Measurements from ENCODE around the gene ZNF892. TPM values are rescaled to one million over a fixed set of nuclear protein-coding genes. Genes with fewer than 3 reads are reported as not detected.

Gene ZNF892
- 0.21 to 0.95 TPM (median 0.65 TPM) in 5 replicates for total RNA-seq (2022; extraction: Qiagen RNA extraction)

DNA sequence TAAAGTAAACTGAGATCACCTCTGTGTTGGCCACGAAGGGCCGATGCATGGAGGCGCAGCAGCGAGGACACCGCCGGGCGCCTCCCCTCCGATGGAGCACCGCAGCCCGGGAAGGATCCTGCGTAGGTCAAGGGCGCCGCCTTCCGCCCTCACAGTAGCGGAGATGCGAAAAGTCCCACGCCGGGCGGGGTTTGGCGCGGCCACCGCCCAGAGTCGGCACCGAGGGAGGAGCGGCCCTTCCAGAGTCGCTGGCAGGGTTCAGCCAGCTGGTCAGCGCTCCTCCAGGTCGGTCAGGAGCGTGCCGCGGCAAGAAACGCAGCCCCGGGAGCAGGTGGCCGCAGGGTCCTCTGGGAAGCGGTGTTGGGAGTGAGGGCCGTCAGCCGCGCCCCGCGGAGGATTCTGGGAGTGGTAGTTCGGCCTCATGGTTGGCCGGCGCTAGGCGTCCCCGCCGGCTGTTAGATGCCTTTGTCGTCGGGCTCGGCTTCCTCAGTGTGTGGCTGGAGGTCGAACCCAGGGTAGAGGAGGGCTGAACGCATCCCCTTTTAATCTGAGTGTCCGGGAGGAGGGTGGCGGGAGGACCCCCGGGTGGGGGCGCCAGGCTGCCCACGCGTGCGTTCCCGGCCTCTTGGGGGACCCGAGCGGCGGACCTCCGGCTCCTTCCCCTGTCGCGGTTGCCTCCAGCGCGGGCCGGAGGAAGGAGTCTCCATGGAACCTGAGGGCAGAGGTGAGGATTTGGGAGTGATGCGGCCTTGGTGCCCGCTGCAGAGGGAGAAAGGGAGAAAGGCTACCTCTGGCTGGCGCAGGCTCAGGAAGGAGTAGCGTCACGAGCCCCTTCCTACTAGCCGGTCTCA is at the start of gene ZNF892:
TSS of gene ZNF892 (plus strand) at position 411 of the 851 bp plus-strand sequence. CDS start at position 706, 295 bp downstream.

DNA sequence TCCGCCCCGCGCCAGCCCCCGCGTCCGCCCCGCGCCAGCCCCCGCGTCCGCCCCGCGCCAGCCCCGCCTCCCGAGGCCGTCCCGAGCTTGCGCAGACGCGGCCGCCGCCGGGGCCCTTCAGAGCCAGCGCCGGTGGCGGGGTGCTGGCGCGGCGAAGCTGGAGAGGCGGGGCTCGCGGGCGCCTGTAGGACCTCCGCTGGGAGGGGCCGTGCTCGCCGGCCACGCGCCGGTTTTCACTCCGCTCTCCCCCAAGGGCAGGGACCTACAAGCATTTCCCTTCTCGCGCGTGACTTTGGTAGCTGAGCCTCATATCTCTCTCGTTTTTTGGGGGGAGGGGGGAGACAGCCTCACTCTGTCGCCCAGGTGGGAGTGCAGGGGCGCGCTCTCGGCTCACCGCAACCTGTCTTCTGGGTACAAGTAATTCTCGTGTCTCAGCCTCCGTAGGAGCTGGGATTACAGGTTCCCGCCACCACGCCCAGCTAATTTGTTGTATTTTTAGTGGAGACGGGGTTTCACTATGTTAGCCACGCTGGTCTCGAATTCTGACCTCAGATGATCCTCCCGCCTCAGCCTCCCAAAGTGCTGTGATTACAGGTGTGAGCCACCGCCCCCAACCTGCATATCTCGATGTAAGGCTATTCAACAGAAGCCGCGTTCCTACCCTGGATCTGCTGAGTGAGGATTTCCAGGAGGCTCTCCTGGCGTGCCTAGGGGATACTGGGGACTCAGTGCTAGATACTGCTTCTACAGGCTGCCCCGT is 47.5 kb upstream of the ZNF892 start, which contains the start of gene ZNF514:
TSS of gene ZNF514 (minus strand) at position 159 of the 760 bp plus-strand sequence. CDS start 6,595 bp downstream, outside the sequence.

DNA sequence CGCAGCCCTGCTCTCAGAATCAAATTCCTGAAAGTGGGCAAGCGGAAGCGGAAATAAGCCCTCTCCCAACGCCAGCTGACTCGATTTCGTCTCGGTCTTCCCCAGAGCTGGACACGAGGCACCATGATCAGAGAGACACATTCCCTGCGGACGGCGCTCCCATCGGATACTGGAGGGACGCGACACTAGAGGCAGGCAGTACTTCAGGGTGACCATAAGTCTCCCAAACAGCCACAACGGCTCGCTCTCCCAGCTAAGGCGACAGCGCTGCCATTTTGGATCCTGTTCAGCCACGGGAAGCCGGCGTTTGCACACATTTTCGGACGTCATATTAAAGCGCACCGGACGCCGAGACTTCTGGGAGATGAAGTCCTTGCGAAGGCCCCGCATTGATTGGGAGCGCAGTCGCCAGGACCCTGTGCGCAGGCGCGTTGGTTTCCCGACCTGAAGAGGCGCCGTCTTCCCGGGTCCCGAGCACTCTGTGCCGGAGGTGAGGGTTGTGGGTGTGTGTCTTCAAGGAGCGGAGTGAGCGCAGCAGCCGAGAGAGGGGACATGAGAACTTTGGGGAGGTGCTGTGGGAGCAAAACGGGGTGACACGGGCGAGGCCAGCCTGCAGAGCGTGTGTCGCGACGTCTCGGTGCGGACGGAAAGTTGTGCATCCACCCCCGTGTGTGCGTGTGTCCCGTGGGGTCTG is 41.8 kb upstream of the ZNF892 start, which contains the start of gene ZNF2:
TSS of gene ZNF2 (plus strand) at position 439 of the 694 bp plus-strand sequence. CDS start 10,418 bp downstream, outside the sequence.

Other genes starting within 250 kb of the ZNF892 start
- gene MAL, start 181.8 kb upstream of the ZNF892 start, total RNA-seq (2022; extraction: Qiagen RNA extraction) = 0.14 to 0.34 TPM (median 0.25 TPM) in 5 replicates
- 71.9 to 75.9 TPM (median 73.3 TPM) in 5 replicates for gene MRPS5, start 85.7 kb upstream of the ZNF892 start, total RNA-seq (2022; extraction: Qiagen RNA extraction)
- gene ZNF514, start 47.7 kb upstream of the ZNF892 start, total RNA-seq (2022; extraction: Qiagen RNA extraction) = 4.9 to 8.0 TPM (median 6.6 TPM) in 5 replicates
- 2.9 to 4.6 TPM (median 3.4 TPM) in 5 replicates for gene ZNF2, start 41.7 kb upstream of the ZNF892 start, total RNA-seq (2022; extraction: Qiagen RNA extraction)
- 0.02 to 0.34 TPM (median 0.08 TPM) in 3 of 5 replicates, not detected in the others for gene PROM2, start 66.9 kb downstream of the ZNF892 start, total RNA-seq (2022; extraction: Qiagen RNA extraction)
- gene KCNIP3, start 89.8 kb downstream of the ZNF892 start, total RNA-seq (2022; extraction: Qiagen RNA extraction) = 1.4 to 2.4 TPM (median 2.2 TPM) in 5 replicates
- gene FAHD2A, start 195.2 kb downstream of the ZNF892 start, total RNA-seq (2022; extraction: Qiagen RNA extraction) = 26.7 to 32.3 TPM (median 29.4 TPM) in 5 replicates